ENCODE results near the gene TAS2R46.

- TF ChIP-seq CTCF (IDR thresholded peaks at IDR 0.05; ENCODE audit: low read length) (no peak), EZH2 (IDR thresholded peaks at IDR 0.05; ENCODE audit: borderline replicate concordance, low read length) (no peak)
Measured at GRCh38 chr12:11055306-11055705, 6.8 kb downstream of the TAS2R46 start.
